OCI-LY7 (cell line): ENCODE measurements around the gene FAM200A. TPM values are rescaled to one million over a fixed set of nuclear protein-coding genes. Genes with fewer than 3 reads are reported as not detected.

Experiments used
- BruUV-seq: library from RNA; stranded (reverse); fragments of 400-500 nt; replicated peaks from 2 replicates; lab custom pipeline; 2021; lab: Mats Ljungman, UMichigan
- CTCF ChIA-PET: fragments of 300-600 bp; sonication (Branson Sonifier 250); formaldehyde crosslinking; loops from one replicate; lab custom pipeline; 2022; ENCODE audit warnings: antibody characterized with exemption; ENCODE audit not compliant: unreplicated experiment; lab: Charles Lee
- POLR2A ChIA-PET: fragments of 300-600 bp; sonication (Branson Sonifier 250); formaldehyde crosslinking; loops from one replicate; lab custom pipeline; 2022; ENCODE audit warnings: antibody characterized with exemption; lab: Charles Lee
- DNase-seq: peaks from one replicate; pipeline ENCODE4 v3.0.0-alpha.2; 2015; ENCODE audit warnings: low spot score
- H2AFZ ChIP-seq: fragments of 200-600 bp; sonication (generic), shearing (Covaris generic); 2 replicates; pipeline ENCODE4 v1.6.1; 2014; ENCODE audit warnings: mild to moderate bottlenecking, antibody characterized with exemption, low read length, moderate library complexity
- H3K27ac ChIP-seq: fragments of 200-600 bp; sonication (generic); 2 replicates; pipeline ENCODE4 v1.5.1; 2014; ENCODE audit warnings: mixed run types, low read depth, mild to moderate bottlenecking, moderate library complexity, low read length, inconsistent platforms; ENCODE audit not compliant: poor library complexity, severe bottlenecking
- H3K36me3 ChIP-seq: fragments of 200-600 bp; sonication (generic); 2 replicates; pipeline ENCODE4 v1.6.1; 2014; ENCODE audit warnings: mild to moderate bottlenecking, antibody characterized with exemption, low read length, moderate library complexity, mixed read lengths; ENCODE audit not compliant: insufficient read depth
- H3K4me1 ChIP-seq: fragments of 200-600 bp; sonication (generic); 2 replicates; pipeline ENCODE4 v1.5.1; 2014; ENCODE audit warnings: mild to moderate bottlenecking, low read length; ENCODE audit not compliant: insufficient read depth, poor library complexity, severe bottlenecking
- H3K4me2 ChIP-seq: fragments of 200-600 bp; sonication (generic); 2 replicates; pipeline ENCODE4 v1.6.1; 2014; ENCODE audit warnings: mild to moderate bottlenecking, low read length
- H3K4me3 ChIP-seq: fragments of 200-600 bp; sonication (generic); 2 replicates; pipeline ENCODE4 v1.5.1; 2014; ENCODE audit warnings: mild to moderate bottlenecking, low read depth, low read length; ENCODE audit not compliant: poor library complexity, severe bottlenecking
- H3K79me2 ChIP-seq: fragments of 200-600 bp; sonication (generic); 2 replicates; pipeline ENCODE4 v1.6.1; 2016; ENCODE audit warnings: low read depth, mild to moderate bottlenecking, low read length, moderate library complexity, mixed read lengths; ENCODE audit not compliant: insufficient read depth
- H3K9me2 ChIP-seq: fragments of 200-600 bp; sonication (generic); 2 replicates; pipeline ENCODE4 v1.6.1; 2016; ENCODE audit warnings: mild to moderate bottlenecking, low read length, mixed read lengths; ENCODE audit not compliant: insufficient read depth
- H3K9me3 ChIP-seq: fragments of 200-600 bp; sonication (generic); 2 replicates; pipeline ENCODE4 v1.6.1; 2014; ENCODE audit warnings: mild to moderate bottlenecking, mixed run types, low read length, mixed read lengths
- H4K20me1 ChIP-seq: fragments of 200-600 bp; sonication (generic); 2 replicates; pipeline ENCODE4 v1.6.1; 2014; ENCODE audit warnings: mild to moderate bottlenecking, antibody characterized with exemption, low read length, moderate library complexity, mixed read lengths; ENCODE audit not compliant: insufficient read depth
- EZH2phosphoT487 ChIP-seq: fragments of 200-600 bp; sonication (generic); IDR thresholded peaks from 2 replicates; pipeline ENCODE4 v1.6.1; 2018; ENCODE audit warnings: low read depth, borderline replicate concordance, mild to moderate bottlenecking, mixed run types, antibody characterized with exemption, low read length, moderate library complexity, mixed read lengths
- intact Hi-C: fragments of 100-400 bp; cut with micrococcal nuclease; formaldehyde crosslinking; loops from one replicate; pipeline ENCODE4 v1.10.0; 2022; ENCODE audit not compliant: unreplicated experiment
- total RNA-seq, 2 experiments: library from RNA; depleted of rRNA in 1 of 2; stranded (reverse); fragments of >200 nt in 1 of 2; shearing (Covaris generic) in 1 of 2; gene quantifications; 2 replicates each; pipeline ENCODE4 v1.2.3, GENCODE V29; 2014 to 2022
- TF ChIP-seq, protein P1 (sequence below): fragments of 200-600 bp; sonication (generic); conservative IDR thresholded peaks from 2 replicates; pipeline ENCODE4 v1.5.1; 2014; ENCODE audit warnings: mild to moderate bottlenecking, antibody characterized with exemption, low read length, moderate library complexity, mixed read lengths

Gene FAM200A
- total RNA-seq, 2 experiments from 2014 or later: 5.5 to 7.3 TPM

- DNase-seq: no peak
- Histone ChIP-seq H3K4me3 (no peak within 1 kb of the TSS), H3K27ac (no peak within 1 kb of the TSS), H3K9me3 (no peaks in the 10 kb centered on the region), H3K9me2 (no peaks in the 10 kb centered on the region), H3K4me2 (no peak within 1 kb of the TSS), H3K36me3 (no peaks in the 10 kb centered on the region), H4K20me1 (no peaks in the 10 kb centered on the region), H3K4me1 (no peaks in the 10 kb centered on the region), H3K79me2 (no peaks in the 10 kb centered on the region), H2AFZ (no peak within 1 kb of the TSS)
- BruUV-seq: no TSS peak
- CTCF ChIA-PET: no interaction called here
- POLR2A ChIA-PET: no interaction called here
- TF ChIP-seq EZH2phosphoT487: no peak
- intact Hi-C loops: no loop called here
Observed at GRCh38 chr7:99597762-99598501, 46.0 kb upstream of the FAM200A start, which contains the start of gene TMEM225B. TMEM225B (plus strand) TSS chr7:99598267; CDS start chr7:99604389, 6,122 bp downstream.

- Histone ChIP-seq H3K9me2 (no peaks in the 10 kb centered on the region), H3K4me1 (no peaks in the 10 kb centered on the region), H4K20me1 (no peaks in the 10 kb centered on the region), H3K9me3 (no peaks in the 10 kb centered on the region), H3K79me2 (no peaks in the 10 kb centered on the region), H3K27ac (no peak overlapping the region), H3K36me3 (no peaks in the 10 kb centered on the region), H2AFZ (no peak overlapping the region), H3K4me2 (no peak overlapping the region), H3K4me3 (no peak overlapping the region)
- BruUV-seq: no TSS peak
- POLR2A ChIA-PET: no interaction called here
- no peak for DNase-seq
- CTCF ChIA-PET: no interaction called here
- TF ChIP-seq EZH2phosphoT487: no peak
- TF ChIP-seq, protein P1, sequence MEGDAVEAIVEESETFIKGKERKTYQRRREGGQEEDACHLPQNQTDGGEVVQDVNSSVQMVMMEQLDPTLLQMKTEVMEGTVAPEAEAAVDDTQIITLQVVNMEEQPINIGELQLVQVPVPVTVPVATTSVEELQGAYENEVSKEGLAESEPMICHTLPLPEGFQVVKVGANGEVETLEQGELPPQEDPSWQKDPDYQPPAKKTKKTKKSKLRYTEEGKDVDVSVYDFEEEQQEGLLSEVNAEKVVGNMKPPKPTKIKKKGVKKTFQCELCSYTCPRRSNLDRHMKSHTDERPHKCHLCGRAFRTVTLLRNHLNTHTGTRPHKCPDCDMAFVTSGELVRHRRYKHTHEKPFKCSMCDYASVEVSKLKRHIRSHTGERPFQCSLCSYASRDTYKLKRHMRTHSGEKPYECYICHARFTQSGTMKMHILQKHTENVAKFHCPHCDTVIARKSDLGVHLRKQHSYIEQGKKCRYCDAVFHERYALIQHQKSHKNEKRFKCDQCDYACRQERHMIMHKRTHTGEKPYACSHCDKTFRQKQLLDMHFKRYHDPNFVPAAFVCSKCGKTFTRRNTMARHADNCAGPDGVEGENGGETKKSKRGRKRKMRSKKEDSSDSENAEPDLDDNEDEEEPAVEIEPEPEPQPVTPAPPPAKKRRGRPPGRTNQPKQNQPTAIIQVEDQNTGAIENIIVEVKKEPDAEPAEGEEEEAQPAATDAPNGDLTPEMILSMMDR: no peak
- intact Hi-C loops: no loop called here
Observed at GRCh38 chr7:99596408-99596955, 44.6 kb upstream of the FAM200A start.

- CTCF ChIA-PET: no interaction called here
- no peaks in the 10 kb centered on the region for H4K20me1 ChIP-seq
- H2AFZ ChIP-seq: no peak overlapping the region
- H3K4me2 ChIP-seq: no peak overlapping the region
- no peaks in the 10 kb centered on the region for H3K36me3 ChIP-seq
- TF ChIP-seq, protein P1: no peak
- TF ChIP-seq EZH2phosphoT487: no peak
- H3K4me1 ChIP-seq: no peaks in the 10 kb centered on the region
- no peak overlapping the region for H3K27ac ChIP-seq
- no peaks in the 10 kb centered on the region for H3K9me3 ChIP-seq
- no peaks in the 10 kb centered on the region for H3K9me2 ChIP-seq
- H3K4me3 ChIP-seq: no peak overlapping the region
- no peaks in the 10 kb centered on the region for H3K79me2 ChIP-seq
- POLR2A ChIA-PET: no interaction called here
- DNase-seq: no peak
- BruUV-seq: no TSS peak
- intact Hi-C loops: no loop called here
Observed at GRCh38 chr7:99594948-99595745, 43.2 kb upstream of the FAM200A start.
